Fibroblast of lung (primary cell): ENCODE data around the gene CPT1C.

Source experiments
- EZH2 ChIP-seq: IDR thresholded peaks from 2 replicates; pipeline ENCODE4 v1.5.1; 2012; ENCODE audit warnings: low read length, control low read depth, mild to moderate bottlenecking; ENCODE audit errors: missing control alignments
- TF ChIP-seq, protein P1 (sequence below), 2 donors: IDR thresholded peaks in 1 of 2; conservative IDR thresholded peaks in 1 of 2; 1 replicate in 1 of 2; 2 replicates in 1 of 2; pipeline ENCODE4 v1.5.1; 2011 to 2012; ENCODE audit warnings: low read length in 2 of 2, control low read depth in 1 of 2, inconsistent platforms in 1 of 2, low read depth in 1 of 2, mild to moderate bottlenecking in 1 of 2

DNA sequence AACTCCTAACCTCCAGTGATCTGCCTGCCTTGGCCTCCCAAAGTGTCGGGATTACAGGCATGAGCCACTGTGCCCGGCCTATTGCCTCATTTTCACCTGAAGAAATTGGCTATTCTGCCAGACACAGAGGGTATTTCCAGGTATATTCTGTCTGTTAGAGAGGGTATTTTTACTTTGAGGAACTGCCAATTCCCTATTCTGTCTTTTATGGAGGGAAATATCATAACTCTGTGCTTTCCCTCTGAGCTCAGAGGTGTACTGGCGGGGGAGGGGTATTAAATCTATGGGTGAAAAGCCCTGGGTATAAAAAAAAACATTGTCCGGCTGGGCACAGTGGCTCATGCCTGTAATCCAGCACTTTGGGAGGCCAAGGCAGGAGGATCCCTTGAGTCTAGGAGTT is 47.4 kb downstream of the CPT1C start:
- no peak for TF ChIP-seq EZH2
- TF ChIP-seq, protein P1, sequence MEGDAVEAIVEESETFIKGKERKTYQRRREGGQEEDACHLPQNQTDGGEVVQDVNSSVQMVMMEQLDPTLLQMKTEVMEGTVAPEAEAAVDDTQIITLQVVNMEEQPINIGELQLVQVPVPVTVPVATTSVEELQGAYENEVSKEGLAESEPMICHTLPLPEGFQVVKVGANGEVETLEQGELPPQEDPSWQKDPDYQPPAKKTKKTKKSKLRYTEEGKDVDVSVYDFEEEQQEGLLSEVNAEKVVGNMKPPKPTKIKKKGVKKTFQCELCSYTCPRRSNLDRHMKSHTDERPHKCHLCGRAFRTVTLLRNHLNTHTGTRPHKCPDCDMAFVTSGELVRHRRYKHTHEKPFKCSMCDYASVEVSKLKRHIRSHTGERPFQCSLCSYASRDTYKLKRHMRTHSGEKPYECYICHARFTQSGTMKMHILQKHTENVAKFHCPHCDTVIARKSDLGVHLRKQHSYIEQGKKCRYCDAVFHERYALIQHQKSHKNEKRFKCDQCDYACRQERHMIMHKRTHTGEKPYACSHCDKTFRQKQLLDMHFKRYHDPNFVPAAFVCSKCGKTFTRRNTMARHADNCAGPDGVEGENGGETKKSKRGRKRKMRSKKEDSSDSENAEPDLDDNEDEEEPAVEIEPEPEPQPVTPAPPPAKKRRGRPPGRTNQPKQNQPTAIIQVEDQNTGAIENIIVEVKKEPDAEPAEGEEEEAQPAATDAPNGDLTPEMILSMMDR (conservative IDR thresholded peaks at IDR 0.05 in 1 of 2, IDR thresholded peaks at IDR 0.05 in 1 of 2; ENCODE audit: low read depth in 1 of 2, low read length in 2 of 2) = no peak
